GM18511 (cell line): Measurements from ENCODE around the gene SPATA17.

ENCODE experiments used
- ATAC-seq: cut with Tn5 transposase; IDR thresholded peaks from one replicate; pipeline ENCODE4 v1.9.1; 2021; ENCODE audit warnings: mild to moderate bottlenecking, moderate library complexity; ENCODE audit not compliant: unreplicated experiment

The SPATA17 gene

GRCh38 chr1:217846733-217847132, 215.6 kb downstream of the SPATA17 start:
- ATAC-seq: no peak

GRCh38 chr1:217847643-217848042, 216.5 kb downstream of the SPATA17 start:
- no peak for ATAC-seq

DNA sequence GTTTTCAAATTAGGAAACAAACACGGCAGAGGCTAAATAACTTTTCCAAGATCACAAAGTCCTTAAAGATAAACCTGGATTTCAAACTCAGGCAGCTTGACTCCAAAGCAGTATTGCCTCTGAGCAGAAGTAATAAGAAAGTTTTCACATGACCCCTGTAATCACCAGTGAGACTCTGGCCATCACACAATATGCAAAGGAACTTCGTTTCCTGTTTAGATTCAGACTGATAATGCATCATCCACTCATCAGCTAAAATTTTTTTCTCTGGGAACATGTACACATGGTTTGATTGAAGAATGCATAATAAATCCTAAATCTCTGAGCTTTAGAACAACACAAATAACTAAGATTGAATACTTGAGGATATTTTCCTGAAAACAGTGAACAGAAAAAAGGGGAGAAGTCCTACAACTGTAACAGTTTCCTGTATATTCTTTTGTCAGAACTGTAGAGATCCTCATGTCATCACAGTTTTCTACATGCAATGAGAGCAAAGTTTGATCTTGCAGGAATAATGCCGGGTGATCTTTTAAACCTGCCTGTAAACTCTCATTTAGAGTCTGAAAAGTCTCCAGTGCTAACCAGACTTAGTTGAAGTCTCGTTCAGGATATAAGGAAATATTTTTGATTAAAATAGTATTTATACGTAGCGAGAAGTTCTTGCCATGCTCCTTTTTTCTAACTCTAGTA, 225.3 kb downstream of the SPATA17 start:
- no peak for ATAC-seq

- no peak for ATAC-seq
These were observed 225.9 kb downstream of the SPATA17 start for GRCh38 chr1:217857061-217857460.

- no peak for ATAC-seq
These were observed 230.5 kb downstream of the SPATA17 start for GRCh38 chr1:217861658-217862057.

GRCh38 chr1:217867446-217867995, 236.4 kb downstream of the SPATA17 start:
- no peak for ATAC-seq

- ATAC-seq: no peak
These were observed 240.8 kb downstream of the SPATA17 start for GRCh38 chr1:217871955-217872354.

- no peak for ATAC-seq
These were observed 244.1 kb downstream of the SPATA17 start for GRCh38 chr1:217875229-217875628.

GRCh38 chr1:217876401-217876800, 245.3 kb downstream of the SPATA17 start:
- no peak for ATAC-seq

GRCh38 chr1:217876896-217877295, 245.8 kb downstream of the SPATA17 start:
- no peak for ATAC-seq

DNA sequence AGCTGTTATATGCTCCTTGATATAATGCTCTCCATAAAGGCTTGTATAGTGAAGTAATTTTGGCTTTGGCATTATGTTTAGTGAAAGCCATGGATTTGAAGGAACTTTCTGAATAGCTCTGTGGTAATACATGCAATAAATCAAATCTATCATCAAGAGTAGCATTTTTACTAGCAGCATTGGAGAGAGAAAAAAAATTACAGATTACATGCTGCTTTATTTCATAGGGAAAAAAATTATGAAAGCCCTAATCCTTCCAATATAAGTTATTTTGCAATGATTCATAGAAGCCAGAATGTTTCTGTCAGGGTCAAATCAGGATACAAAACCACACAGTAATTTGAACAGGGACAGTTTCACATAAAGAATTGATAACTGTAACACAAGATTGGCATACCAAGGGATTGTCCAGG, 250.0 kb downstream of the SPATA17 start:
- no peak for ATAC-seq

- no peak for ATAC-seq
These were observed 250.6 kb downstream of the SPATA17 start for GRCh38 chr1:217881607-217882332.

DNA sequence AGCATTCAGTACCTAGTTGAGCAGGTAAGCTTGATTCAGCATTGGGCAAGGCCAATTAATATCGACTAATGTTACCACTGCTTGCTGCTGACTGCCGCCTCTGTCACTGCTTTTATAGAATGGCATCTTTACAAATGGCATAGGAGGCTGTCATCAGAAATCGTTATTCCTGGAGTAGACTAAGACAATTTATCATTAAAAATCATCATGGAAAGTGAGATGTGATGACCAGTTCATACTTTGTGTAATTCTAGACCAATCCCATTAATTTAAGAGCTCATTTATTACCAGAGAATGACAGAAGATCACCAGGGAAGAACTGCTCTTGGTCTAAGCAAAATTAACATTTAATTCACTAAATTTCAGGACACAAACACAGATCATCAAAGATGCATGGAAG, 254.0 kb downstream of the SPATA17 start:
- ATAC-seq: no peak

DNA sequence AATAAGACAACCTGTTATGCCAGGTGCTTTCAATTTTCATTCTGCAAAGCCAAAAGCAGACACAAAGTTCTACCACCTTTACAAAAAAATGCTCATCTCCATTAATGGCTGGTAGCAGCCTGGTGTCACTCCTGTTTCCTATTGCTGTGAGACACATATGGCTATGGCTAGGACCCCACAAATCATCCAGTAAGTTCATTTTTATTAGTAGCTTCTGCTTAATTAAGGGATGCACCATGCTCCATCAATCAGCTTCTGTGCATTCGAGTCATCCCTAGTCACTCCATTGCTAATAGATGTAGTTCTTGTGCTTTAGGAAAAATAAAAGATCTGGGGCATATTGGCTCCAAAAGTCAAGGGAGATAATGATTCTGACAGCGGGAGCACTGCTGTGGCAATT, 257.2 kb downstream of the SPATA17 start:
- ATAC-seq: no peak

- ATAC-seq: no peak
These were observed 258.3 kb downstream of the SPATA17 start for GRCh38 chr1:217889401-217889800.

DNA sequence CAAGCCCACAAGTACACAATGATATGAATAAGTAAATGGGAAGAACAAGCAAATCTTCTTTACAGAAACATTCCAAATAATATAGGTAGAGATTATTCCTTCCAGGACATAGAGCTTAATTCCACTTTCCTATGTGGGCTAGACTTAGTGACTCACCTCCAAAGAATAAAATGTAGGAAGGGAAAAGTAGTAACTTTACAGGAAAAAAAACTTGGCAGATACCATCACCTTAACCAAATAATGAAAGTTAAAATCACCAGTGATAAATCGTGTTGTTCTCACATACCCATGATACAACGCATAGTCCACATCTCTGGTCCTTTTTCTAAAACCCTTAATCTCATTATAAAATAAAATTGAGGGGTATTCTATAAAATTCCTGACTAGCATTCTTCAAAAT, 260.8 kb downstream of the SPATA17 start:
- no peak for ATAC-seq

DNA sequence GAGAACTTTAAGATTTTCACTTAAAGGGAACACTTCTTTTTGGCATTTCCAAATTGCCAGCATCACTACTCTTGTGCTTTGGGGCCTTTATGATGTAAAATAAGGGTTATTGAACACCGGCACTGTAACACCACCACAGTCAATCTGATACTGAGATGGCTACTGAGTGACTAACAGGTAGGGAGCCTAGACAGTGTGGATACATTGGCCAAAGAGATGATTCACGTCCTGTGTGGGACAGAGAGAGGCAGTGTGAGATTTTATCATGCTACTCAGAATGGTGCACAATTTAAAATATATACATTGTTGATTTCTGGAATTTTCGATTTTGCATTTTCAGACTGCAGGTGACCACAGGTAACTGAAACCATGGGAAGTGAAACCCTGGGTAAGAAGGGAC, 261.6 kb downstream of the SPATA17 start:
- peak; percentile 48 for ATAC-seq

DNA sequence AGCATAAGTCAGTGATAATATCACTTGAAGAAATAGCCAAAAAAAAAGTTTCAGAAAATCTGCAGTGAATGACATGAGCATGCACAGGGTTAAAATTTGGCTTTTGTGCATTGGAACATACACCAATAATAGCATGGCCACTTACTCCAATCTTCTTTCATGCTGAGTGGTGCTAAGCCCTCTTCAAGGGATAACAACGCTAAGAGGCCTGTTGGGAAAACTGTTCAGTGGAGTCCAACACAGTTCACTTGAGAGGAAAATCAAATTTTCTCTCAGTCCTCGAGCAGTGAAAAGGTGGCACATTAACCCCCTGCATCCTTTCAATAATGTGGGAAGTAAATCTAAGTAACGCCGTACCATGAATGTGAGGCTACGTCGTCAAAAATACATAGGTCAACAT, 264.7 kb downstream of the SPATA17 start:
- no peak for ATAC-seq

- no peak for ATAC-seq
These were observed 265.3 kb downstream of the SPATA17 start for GRCh38 chr1:217896490-217896889.

- ATAC-seq: no peak
These were observed 266.0 kb downstream of the SPATA17 start for GRCh38 chr1:217897100-217897499.

- ATAC-seq: no peak
These were observed 268.5 kb downstream of the SPATA17 start for GRCh38 chr1:217899614-217900013.

DNA sequence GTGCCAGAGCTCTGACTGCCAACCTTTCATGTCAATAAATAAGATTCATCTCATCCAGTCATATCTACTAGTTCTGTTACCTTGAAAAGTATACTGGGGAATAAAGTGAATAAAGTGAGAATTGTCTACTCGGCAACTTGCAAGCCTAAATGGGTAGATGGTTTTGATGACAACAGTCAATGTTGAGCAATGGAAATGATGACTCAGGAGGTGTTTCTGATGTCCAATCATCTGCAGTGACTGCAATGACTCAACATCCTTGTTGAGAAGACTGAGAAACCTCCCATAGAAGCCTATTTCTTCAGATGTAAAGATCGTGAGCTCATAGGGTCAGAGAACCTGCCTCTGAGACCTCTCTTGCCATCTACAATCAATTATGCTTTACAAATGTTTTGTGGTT, 276.4 kb downstream of the SPATA17 start:
- no peak for ATAC-seq
